NB4 (cell line): ENCODE data around the gene PYM1.

Experiments used
- MYC ChIP-seq: IDR thresholded peaks from 2 replicates; pipeline ENCODE4 v1.6.1; 2011; ENCODE audit warnings: low read depth, low read length
- TF ChIP-seq, protein P1 (sequence below): IDR thresholded peaks from one replicate; pipeline ENCODE4 v1.5.1; 2012; ENCODE audit warnings: low read depth, low read length

DNA sequence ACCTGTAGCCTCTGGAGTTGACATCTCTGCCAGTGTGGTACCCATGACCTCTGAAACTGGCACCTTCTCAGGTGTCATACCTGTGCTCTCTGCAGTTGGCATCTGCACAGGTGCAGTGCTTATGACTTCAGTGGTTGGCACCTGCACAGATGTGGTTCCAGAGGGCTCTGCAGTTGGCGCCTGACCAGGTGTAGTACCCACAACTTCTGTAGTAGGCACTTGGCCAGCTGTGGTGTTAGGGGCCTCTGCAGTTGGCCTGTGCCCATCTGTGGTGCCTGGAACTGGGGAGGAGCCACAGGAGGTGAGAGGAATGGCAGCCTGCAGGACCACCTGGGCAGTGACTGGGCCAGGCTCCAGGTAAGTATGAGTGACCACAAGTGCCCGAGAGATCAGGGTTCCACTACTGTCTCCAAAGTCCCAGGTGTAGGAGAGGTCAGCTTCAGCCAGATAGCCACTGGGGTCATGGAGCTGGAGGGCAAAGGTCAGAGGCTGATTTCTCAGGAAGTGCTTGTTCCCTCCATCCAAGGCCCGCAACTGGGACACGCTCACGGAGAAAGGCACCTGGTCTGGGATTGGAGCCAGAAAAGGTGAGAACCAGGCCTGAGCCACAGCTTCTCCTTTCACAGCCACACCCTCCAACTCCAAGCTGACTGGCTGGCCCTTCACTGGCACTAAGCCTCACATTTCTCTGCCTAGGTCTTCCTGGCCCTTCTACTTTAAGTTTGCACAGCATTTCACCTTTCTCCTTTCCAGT is 29.6 kb upstream of the PYM1 start:
- TF ChIP-seq, protein P1, sequence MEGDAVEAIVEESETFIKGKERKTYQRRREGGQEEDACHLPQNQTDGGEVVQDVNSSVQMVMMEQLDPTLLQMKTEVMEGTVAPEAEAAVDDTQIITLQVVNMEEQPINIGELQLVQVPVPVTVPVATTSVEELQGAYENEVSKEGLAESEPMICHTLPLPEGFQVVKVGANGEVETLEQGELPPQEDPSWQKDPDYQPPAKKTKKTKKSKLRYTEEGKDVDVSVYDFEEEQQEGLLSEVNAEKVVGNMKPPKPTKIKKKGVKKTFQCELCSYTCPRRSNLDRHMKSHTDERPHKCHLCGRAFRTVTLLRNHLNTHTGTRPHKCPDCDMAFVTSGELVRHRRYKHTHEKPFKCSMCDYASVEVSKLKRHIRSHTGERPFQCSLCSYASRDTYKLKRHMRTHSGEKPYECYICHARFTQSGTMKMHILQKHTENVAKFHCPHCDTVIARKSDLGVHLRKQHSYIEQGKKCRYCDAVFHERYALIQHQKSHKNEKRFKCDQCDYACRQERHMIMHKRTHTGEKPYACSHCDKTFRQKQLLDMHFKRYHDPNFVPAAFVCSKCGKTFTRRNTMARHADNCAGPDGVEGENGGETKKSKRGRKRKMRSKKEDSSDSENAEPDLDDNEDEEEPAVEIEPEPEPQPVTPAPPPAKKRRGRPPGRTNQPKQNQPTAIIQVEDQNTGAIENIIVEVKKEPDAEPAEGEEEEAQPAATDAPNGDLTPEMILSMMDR: no peak
- TF ChIP-seq MYC: no peak
